Activated CD4-positive, alpha-beta T cell treated with anti-CD3 and anti-CD28 coated beads for 48 hours (primary cell): ENCODE data around the gene NDFIP1.

Experiments
- DNase-seq: peaks from one replicate; pipeline ENCODE4 v3.0.0-alpha.2; 2020

Gene NDFIP1

GRCh38 chr5:142192286-142193113 is 83.9 kb downstream of the NDFIP1 start:
- no peak for DNase-seq

- DNase-seq: no peak
Observed at GRCh38 chr5:142193114-142193428, 84.5 kb downstream of the NDFIP1 start.

- DNase-seq: no peak
Observed at GRCh38 chr5:142197098-142197497, 88.5 kb downstream of the NDFIP1 start.

GRCh38 chr5:142197781-142198180 is 89.2 kb downstream of the NDFIP1 start:
- DNase-seq: no peak

- DNase-seq: no peak
Observed at GRCh38 chr5:142199388-142199787, 90.8 kb downstream of the NDFIP1 start.

GRCh38 chr5:142200387-142200786 is 91.8 kb downstream of the NDFIP1 start:
- DNase-seq: no peak

- no peak for DNase-seq
Observed at GRCh38 chr5:142201471-142201887, 92.9 kb downstream of the NDFIP1 start.

- DNase-seq: no peak
Observed at GRCh38 chr5:142202282-142202681, 93.7 kb downstream of the NDFIP1 start.
